H1 (cell line): ENCODE results near the gene ACSL3. TPM values are rescaled to one million over a fixed set of nuclear protein-coding genes. Genes with fewer than 3 reads are reported as not detected.

ENCODE experiments used
- CHD7 ChIP-seq: fragments of 300-600 bp; sonication (generic); IDR thresholded peaks from 2 replicates; pipeline ENCODE4 v1.7.1; 2012; ENCODE audit warnings: low read length, moderate library complexity, mild to moderate bottlenecking, inconsistent platforms; ENCODE audit not compliant: insufficient replicate concordance
- NANOG ChIP-seq: IDR thresholded peaks from 2 replicates; pipeline ENCODE4 v1.6.1; 2011; ENCODE audit warnings: low read length, low read depth, mild to moderate bottlenecking, inconsistent platforms; ENCODE audit not compliant: insufficient read depth, poor library complexity, severe bottlenecking
- SIX5 ChIP-seq: IDR thresholded peaks from 2 replicates; pipeline ENCODE4 v1.6.1; 2011; ENCODE audit warnings: mild to moderate bottlenecking, low read depth, low read length
- SUZ12 ChIP-seq: fragments of 200-600 bp; sonication (generic); IDR thresholded peaks from 2 replicates; pipeline ENCODE4 v1.6.1; 2012; ENCODE audit warnings: mild to moderate bottlenecking, inconsistent platforms, low read length, moderate library complexity, mixed read lengths
- TAF1 ChIP-seq: IDR thresholded peaks from 2 replicates; pipeline ENCODE4 v1.6.1; 2011; ENCODE audit warnings: mild to moderate bottlenecking, low read depth, low read length
- ZNF274 ChIP-seq: IDR thresholded peaks from 2 replicates; pipeline ENCODE4 v1.7.0; 2012; ENCODE audit warnings: low read length, borderline replicate concordance; ENCODE audit errors: extremely low read depth
- polyA plus RNA-seq, 7 experiments: library from polyadenylated mRNA; depleted of rRNA in 3 of 7; stranded (reverse) in 5 of 7; unstranded in 2 of 7; fragments of >200 nt in 5 of 7; fragments of 200-250 nt in 2 of 7; gene quantifications; 1 replicate in 5 of 7; 2 replicates in 1 of 7; 4 replicates in 1 of 7; pipeline versions ENCODE4 v1.2.1 to v1.2.3, GENCODE V29; 2011 to 2013; ENCODE audit warnings: missing spikeins in 2 of 7, mixed read lengths in 2 of 7
- total RNA-seq: library from RNA; stranded (reverse); fragmentation: NEBNext Ultra II Directional; extraction: Animal tissue kit (Norgen Biotek cat#: 25700); gene quantifications from 2 replicates; pipeline ENCODE4 v1.2.1, GENCODE V29; 2021

ACSL3 gene
- total and polyA plus RNA-seq, 2 of the 8 experiments (the other 6 are each of a cell fraction or from before 2014, with no cell fraction given) = 37.5 to 98.1 TPM

- no peak for TF ChIP-seq CHD7
- no peak for TF ChIP-seq NANOG
- TF ChIP-seq SIX5 = no peak
- TF ChIP-seq TAF1 = no peak
- TF ChIP-seq SUZ12 = no peak
- no peak for TF ChIP-seq ZNF274
Measured at GRCh38 chr2:222888716-222889115, 27.9 kb downstream of the ACSL3 start (continued).
